B cell (primary cell): Measurements from ENCODE around the gene COL1A1.

Experiments used
- CTCF ChIP-seq: fragments of 200-600 bp; IDR thresholded peaks from one replicate; pipeline ENCODE4 v1.8.0; 2022; ENCODE audit warnings: antibody characterized with exemption, mild to moderate bottlenecking
- EZH2 ChIP-seq: IDR thresholded peaks from 2 replicates; pipeline ENCODE4 v1.6.1; 2012; ENCODE audit warnings: borderline replicate concordance, low read depth, mild to moderate bottlenecking, moderate library complexity, low read length; ENCODE audit not compliant: insufficient read depth, poor library complexity, severe bottlenecking

- no peak for TF ChIP-seq CTCF
- no peak for TF ChIP-seq EZH2
Measured at GRCh38 chr17:50134206-50135110, 67.0 kb downstream of the COL1A1 start.
